ENCODE measurements around the gene PCID2.

The PCID2 gene

DNA sequence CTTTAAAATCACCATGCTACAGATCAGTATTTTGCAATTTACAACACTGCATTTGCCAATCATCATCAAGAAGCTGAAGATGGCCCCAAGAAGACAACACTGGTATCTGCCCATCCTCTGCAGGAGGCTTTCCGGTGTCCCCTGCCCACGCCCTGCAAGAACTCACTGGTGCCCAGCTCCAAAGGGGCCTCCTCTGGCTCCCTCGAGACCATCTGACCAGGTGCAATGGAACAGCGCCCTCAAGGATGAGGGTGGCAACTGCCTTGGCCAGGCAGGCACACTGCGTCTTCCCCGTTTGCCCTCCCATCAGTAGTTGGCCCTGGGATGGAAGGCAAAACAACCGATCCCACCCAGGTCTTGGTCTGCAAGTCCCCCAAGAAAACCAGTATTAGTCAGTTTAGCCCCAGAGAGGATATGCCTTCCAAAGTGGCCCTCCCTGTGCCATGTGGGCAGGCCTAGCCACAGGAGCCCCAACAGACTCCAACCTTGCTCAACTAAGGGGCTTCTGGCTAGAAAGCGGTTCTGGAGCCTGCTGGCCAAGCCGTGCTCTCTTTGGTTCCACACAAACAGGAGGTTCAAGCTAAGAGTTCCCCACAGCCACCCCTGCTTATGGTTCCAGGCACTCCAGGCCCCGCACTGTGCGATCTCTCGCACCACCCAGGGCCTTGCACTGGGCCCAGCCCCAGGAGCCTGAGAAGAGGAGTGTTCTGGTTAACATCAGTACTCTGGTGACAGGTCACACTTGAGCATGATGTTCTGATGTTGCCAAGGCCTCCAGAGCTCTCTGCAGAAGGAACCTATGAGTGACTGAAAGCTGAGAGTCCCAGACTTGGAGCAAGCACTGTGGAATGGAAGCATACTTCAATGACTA lies 4.7 kb downstream of the PCID2 start:
- no peak overlapping the region for H3K4me2 ChIP-seq (ENCODE audit: low read length)
- no peak overlapping the region for H2AFZ ChIP-seq
- H3K36me3 ChIP-seq (ENCODE audit: control insufficient read depth, insufficient read depth, low read length), result no peaks in the 10 kb centered on the region
- no peaks in the 10 kb centered on the region for H3K9me3 ChIP-seq (ENCODE audit: control insufficient read depth, low read length)
- no peak overlapping the region for H3K4me3 ChIP-seq (ENCODE audit: low read depth, low read length)
- H3K4me1 ChIP-seq, result no peaks in the 10 kb centered on the region
- peaks cover 22% of the 10 kb centered on the region for H3K79me2 ChIP-seq
- H3K27ac ChIP-seq, result no peak overlapping the region
- TF ChIP-seq CTCF (IDR thresholded peaks at IDR 0.05), result no peak
- no peaks in the 10 kb centered on the region for H3K27me3 ChIP-seq (ENCODE audit: control insufficient read depth, insufficient read depth, low read length)
- no peak overlapping the region for H3K9ac ChIP-seq

- no peak overlapping the region for H3K4me3 ChIP-seq (ENCODE audit: low read depth, low read length)
- no peaks in the 10 kb centered on the region for H3K4me1 ChIP-seq
- peaks cover 22% of the 10 kb centered on the region for H3K79me2 ChIP-seq
- no peaks in the 10 kb centered on the region for H3K36me3 ChIP-seq (ENCODE audit: control insufficient read depth, insufficient read depth, low read length)
- H3K9me3 ChIP-seq (ENCODE audit: control insufficient read depth, low read length), result no peaks in the 10 kb centered on the region
- no peak overlapping the region for H3K9ac ChIP-seq
- no peak overlapping the region for H3K4me2 ChIP-seq (ENCODE audit: low read length)
- no peak overlapping the region for H2AFZ ChIP-seq
- no peaks in the 10 kb centered on the region for H3K27me3 ChIP-seq (ENCODE audit: control insufficient read depth, insufficient read depth, low read length)
- no peak overlapping the region for H3K27ac ChIP-seq
- no peak for TF ChIP-seq CTCF (IDR thresholded peaks at IDR 0.05)
These were observed 5.6 kb downstream of the PCID2 start for GRCh38 chr13:113202912-113203311.

DNA sequence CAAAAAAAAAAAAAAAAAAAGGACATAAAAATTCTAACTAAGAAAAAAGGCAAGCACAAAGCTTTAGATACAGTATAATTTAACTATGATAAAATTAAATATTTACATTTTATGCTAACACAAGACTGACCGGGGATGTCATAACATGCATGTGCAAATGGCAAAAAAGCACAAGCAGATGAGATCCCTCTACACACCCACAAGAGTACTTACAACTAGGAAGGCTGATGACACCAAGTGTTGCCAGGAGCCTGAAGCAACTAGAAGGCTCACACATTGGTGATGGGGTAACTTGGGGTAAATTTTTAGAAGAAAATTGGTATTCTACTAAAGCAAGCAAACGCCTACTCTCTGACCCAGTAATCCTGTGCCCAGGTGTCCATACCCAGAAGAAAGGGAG lies 6.7 kb downstream of the PCID2 start:
- Histone ChIP-seq H3K27ac (no peak overlapping the region), H2AFZ (no peak overlapping the region), H3K79me2 (peaks cover 20% of the 10 kb centered on the region), H3K9ac (no peak overlapping the region), H3K27me3 (ENCODE audit: control insufficient read depth, insufficient read depth, low read length) (no peaks in the 10 kb centered on the region), H3K4me1 (no peaks in the 10 kb centered on the region), H3K4me2 (ENCODE audit: low read length) (no peak overlapping the region), H3K4me3 (ENCODE audit: low read depth, low read length) (no peak overlapping the region), H3K9me3 (ENCODE audit: control insufficient read depth, low read length) (no peaks in the 10 kb centered on the region), H3K36me3 (ENCODE audit: control insufficient read depth, insufficient read depth, low read length) (no peaks in the 10 kb centered on the region)
- no peak for TF ChIP-seq CTCF (IDR thresholded peaks at IDR 0.05)

DNA sequence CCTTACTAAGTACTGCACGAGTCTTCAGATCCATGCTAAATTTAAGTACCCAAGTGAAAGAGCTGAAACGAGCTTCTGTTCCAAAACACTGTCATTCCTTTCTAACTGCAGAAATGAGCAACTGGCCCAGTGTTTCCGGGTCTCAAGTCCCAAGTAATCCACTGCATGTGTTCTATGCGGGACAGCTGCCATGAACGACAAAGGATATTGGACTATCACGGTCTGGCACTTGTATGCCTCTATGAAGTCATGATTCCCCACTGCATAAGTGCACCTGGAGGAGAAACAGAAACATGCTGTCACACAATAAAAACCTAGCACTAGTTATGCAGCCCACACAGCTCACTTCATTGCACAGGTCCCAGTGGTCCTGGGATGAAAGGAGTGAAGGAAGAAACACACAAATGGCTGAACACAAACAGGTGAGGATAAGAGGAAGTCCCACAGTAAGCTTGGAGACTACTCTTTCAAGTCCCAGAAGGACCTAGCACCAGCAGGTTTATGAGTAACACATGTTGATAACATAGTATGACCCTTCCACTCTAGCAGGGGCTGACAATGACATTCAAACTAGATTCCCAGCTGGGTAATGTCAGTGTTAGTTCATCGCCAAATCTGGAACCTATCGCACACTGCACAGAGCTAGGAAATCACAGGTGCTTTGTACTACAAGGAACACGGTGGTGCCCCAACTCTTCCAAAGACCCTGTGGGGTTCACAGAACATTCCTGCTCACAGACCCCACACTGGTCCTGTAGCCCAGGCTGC lies 11.3 kb downstream of the PCID2 start:
- H3K4me1 ChIP-seq, result no peaks in the 10 kb centered on the region
- no peaks in the 10 kb centered on the region for H3K36me3 ChIP-seq (ENCODE audit: control insufficient read depth, insufficient read depth, low read length)
- no peak overlapping the region for H3K9ac ChIP-seq
- H3K4me2 ChIP-seq (ENCODE audit: low read length), result no peak overlapping the region
- no peak overlapping the region for H2AFZ ChIP-seq
- TF ChIP-seq CTCF (IDR thresholded peaks at IDR 0.05), result no peak
- H3K4me3 ChIP-seq (ENCODE audit: low read depth, low read length), result no peak overlapping the region
- no peaks in the 10 kb centered on the region for H3K79me2 ChIP-seq
- no peaks in the 10 kb centered on the region for H3K9me3 ChIP-seq (ENCODE audit: control insufficient read depth, low read length)
- H3K27ac ChIP-seq, result no peak overlapping the region
- no peaks in the 10 kb centered on the region for H3K27me3 ChIP-seq (ENCODE audit: control insufficient read depth, insufficient read depth, low read length)

Data from parathyroid adenoma (tissue), 2 donors.